ENCODE measurements around the gene KNSTRN.

The KNSTRN gene

DNA sequence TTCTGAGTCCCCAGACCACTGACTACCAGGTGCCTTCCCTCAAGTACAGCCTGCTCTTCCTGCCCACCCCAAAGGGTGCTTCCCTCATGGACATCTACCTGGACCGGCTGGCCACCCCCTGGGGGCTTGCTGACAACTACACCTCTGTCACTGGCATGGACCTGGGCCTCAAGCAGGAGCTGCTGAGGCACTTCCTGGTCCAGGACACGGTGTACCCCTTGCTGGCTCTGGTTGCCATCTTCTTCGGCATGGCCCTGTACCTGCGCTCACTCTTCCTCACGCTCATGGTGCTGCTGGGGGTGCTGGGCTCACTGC is 15.2 kb upstream of the KNSTRN start (continued):
- TF ChIP-seq ZNF184 (tag by site-specific recombination; IDR thresholded peaks at IDR 0.05): no peak

DNA sequence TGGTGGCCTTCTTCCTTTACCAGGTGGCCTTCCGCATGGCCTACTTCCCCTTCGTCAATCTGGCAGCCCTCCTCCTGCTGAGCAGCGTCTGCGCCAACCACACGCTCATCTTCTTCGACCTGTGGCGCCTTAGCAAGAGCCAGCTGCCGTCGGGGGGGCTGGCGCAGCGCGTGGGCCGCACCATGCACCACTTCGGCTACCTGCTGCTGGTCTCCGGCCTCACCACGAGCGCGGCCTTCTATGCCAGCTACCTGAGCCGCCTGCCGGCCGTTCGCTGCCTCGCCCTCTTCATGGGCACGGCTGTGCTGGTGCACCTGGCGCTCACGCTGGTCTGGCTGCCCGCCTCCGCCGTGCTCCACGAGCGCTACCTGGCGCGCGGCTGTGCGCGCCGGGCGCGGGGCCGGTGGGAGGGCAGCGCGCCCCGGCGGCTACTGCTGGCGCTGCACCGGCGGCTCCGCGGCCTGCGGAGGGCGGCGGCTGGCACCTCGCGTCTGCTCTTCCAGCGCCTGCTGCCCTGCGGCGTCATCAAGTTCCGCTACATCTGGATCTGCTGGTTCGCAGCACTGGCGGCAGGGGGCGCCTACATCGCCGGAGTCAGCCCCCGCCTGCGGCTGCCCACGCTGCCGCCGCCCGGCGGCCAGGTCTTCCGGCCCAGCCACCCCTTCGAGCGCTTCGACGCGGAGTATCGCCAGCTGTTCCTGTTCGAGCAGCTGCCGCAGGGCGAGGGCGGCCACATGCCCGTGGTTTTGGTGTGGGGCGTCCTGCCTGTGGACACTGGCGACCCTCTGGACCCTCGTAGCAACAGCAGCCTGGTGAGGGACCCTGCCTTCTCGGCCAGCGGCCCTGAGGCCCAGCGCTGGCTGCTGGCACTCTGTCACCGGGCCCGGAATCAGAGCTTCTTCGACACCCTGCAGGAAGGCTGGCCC is 14.6 kb upstream of the KNSTRN start:
- POLR2A ChIA-PET: interaction anchor here (1.1 to 1.5 kb wide), 2 partner anchors 28 to 37 kb away, joined by 3 to 5 read pairs; partner anchors contain the start of genes CCDC9B and IVD
- TF ChIP-seq KLF16 (tag by site-specific recombination; IDR thresholded peaks at IDR 0.05) (0 out of 2 replicates have a peak, but pooled peaks have one; percentile 38), ZNF37A (tag by site-specific recombination; IDR thresholded peaks at IDR 0.05) (no peak), ZNF335 (tag by site-specific recombination; conservative IDR thresholded peaks at IDR 0.05) (peak; percentile 74), ZBTB8A (tag by site-specific recombination; IDR thresholded peaks at IDR 0.05) (peak; percentile 68), ZNF76 (tag by site-specific recombination; IDR thresholded peaks at IDR 0.05; ENCODE audit: borderline replicate concordance, low read depth) (peak; percentile 28; the same call in 1 of the 2 replicates), ZNF394 (tag by site-specific recombination; IDR thresholded peaks at IDR 0.05; ENCODE audit: borderline replicate concordance) (peak; percentile 56; the same call in 1 of the 2 replicates), ZSCAN30 (tag by site-specific recombination; IDR thresholded peaks at IDR 0.05) (peak; percentile 96), ZNF792 (tag by site-specific recombination; IDR thresholded peaks at IDR 0.05) (no peak), TCF7L2 (IDR thresholded peaks at IDR 0.05; ENCODE audit: borderline replicate concordance, low read depth, low read length) (no peak), ZNF660 (tag by site-specific recombination; IDR thresholded peaks at IDR 0.05) (peak; percentile 82), ZNF48 (tag by site-specific recombination; IDR thresholded peaks at IDR 0.05) (no peak), EGR2 (tag by site-specific recombination; IDR thresholded peaks at IDR 0.05; ENCODE audit: low read depth) (peak; percentile 87), MEIS1 (CRISPR knock-in tag; IDR thresholded peaks at IDR 0.05; ENCODE audit: borderline replicate concordance) (no peak), GLIS2 (tag by site-specific recombination; IDR thresholded peaks at IDR 0.05) (peak; percentile 35), ZNF10 (tag by site-specific recombination; IDR thresholded peaks at IDR 0.05) (peak; percentile 69), ZNF621 (tag by site-specific recombination; IDR thresholded peaks at IDR 0.05) (no peak), BCL11A (tag by site-specific recombination; IDR thresholded peaks at IDR 0.05; ENCODE audit: low read depth) (no peak), ZNF558 (tag by site-specific recombination; IDR thresholded peaks at IDR 0.05) (no peak), GLIS1 (tag by site-specific recombination; IDR thresholded peaks at IDR 0.05) (peak; percentile 13; the same call in 1 of the 2 replicates), ZNF610 (tag by site-specific recombination; IDR thresholded peaks at IDR 0.05; ENCODE audit: borderline replicate concordance) (no peak), ZXDB (tag by site-specific recombination; IDR thresholded peaks at IDR 0.05) (peak; percentile 46; the same call in 1 of the 2 replicates), ZNF560 (tag by site-specific recombination; IDR thresholded peaks at IDR 0.05; ENCODE audit: borderline replicate concordance) (0 out of 2 replicates have a peak, but pooled peaks have one; percentile 26), ZNF629 (tag by site-specific recombination; IDR thresholded peaks at IDR 0.05) (peak; percentile 61; the same call in 1 of the 2 replicates)
- TF ChIP-seq, protein P1, sequence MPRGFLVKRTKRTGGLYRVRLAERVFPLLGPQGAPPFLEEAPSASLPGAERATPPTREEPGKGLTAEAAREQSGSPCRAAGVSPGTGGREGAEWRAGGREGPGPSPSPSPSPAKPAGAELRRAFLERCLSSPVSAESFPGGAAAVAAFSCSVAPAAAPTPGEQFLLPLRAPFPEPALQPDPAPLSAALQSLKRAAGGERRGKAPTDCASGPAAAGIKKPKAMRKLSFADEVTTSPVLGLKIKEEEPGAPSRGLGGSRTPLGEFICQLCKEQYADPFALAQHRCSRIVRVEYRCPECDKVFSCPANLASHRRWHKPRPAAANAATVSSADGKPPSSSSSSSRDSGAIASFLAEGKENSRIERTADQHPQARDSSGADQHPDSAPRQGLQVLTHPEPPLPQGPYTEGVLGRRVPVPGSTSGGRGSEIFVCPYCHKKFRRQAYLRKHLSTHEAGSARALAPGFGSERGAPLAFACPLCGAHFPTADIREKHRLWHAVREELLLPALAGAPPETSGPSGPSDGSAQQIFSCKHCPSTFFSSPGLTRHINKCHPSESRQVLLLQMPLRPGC (tag by site-specific recombination; IDR thresholded peaks at IDR 0.05): peak; percentile 34; the same call in 1 of the 2 replicates
- TF ChIP-seq, protein P2, sequence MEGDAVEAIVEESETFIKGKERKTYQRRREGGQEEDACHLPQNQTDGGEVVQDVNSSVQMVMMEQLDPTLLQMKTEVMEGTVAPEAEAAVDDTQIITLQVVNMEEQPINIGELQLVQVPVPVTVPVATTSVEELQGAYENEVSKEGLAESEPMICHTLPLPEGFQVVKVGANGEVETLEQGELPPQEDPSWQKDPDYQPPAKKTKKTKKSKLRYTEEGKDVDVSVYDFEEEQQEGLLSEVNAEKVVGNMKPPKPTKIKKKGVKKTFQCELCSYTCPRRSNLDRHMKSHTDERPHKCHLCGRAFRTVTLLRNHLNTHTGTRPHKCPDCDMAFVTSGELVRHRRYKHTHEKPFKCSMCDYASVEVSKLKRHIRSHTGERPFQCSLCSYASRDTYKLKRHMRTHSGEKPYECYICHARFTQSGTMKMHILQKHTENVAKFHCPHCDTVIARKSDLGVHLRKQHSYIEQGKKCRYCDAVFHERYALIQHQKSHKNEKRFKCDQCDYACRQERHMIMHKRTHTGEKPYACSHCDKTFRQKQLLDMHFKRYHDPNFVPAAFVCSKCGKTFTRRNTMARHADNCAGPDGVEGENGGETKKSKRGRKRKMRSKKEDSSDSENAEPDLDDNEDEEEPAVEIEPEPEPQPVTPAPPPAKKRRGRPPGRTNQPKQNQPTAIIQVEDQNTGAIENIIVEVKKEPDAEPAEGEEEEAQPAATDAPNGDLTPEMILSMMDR (tag by site-specific recombination; IDR thresholded peaks at IDR 0.05): peak; percentile 94
- TF ChIP-seq, protein P3, sequence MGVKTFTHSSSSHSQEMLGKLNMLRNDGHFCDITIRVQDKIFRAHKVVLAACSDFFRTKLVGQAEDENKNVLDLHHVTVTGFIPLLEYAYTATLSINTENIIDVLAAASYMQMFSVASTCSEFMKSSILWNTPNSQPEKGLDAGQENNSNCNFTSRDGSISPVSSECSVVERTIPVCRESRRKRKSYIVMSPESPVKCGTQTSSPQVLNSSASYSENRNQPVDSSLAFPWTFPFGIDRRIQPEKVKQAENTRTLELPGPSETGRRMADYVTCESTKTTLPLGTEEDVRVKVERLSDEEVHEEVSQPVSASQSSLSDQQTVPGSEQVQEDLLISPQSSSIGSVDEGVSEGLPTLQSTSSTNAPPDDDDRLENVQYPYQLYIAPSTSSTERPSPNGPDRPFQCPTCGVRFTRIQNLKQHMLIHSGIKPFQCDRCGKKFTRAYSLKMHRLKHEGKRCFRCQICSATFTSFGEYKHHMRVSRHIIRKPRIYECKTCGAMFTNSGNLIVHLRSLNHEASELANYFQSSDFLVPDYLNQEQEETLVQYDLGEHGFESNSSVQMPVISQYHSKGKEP (tag by site-specific recombination; IDR thresholded peaks at IDR 0.05): peak; percentile 43; the same call in 1 of the 2 replicates

More for the DNA sequence above, 14.6 kb upstream of the KNSTRN start:
- CTCF ChIA-PET: interaction anchor here (0.7 to 2.0 kb wide), 18 partner anchors 9 to 58 kb away, joined by 3 to 11 read pairs (median 3); partner anchors contain the start of genes DISP2 and KNSTRN
- Histone ChIP-seq H3K36me3 (ENCODE audit: control insufficient read depth in 2 of 2, insufficient read depth in 1 of 2, low read length in 2 of 2) (no peaks in the 10 kb centered on the region), H3K4me1 (ENCODE audit: control insufficient read depth, insufficient read depth, low read length) (no peaks in the 10 kb centered on the region), H3K27ac (ENCODE audit: extremely low read depth, low read depth, low read length) (no peak overlapping the region), H3K9me3 (ENCODE audit: control insufficient read depth, insufficient read depth, low read depth, low read length) (no peaks in the 10 kb centered on the region), H3K4me3 (ENCODE audit: low read depth, low read length) (no peak overlapping the region)
